NCI-H1694 treated with DMSO at 0.1 percent for 48 hours (cell line): Measurements from ENCODE around the gene SERGEF.
"Not testable (repeated sequence)": the region's sequence is repeated elsewhere in the genome, so short reads cannot be mapped to it uniquely, and the experiment has no call there.

Experiments used
- DNase-seq: peaks from one replicate; lab custom pipeline; 2025; lab: John Stamatoyannopoulos, UW

The SERGEF gene

DNA sequence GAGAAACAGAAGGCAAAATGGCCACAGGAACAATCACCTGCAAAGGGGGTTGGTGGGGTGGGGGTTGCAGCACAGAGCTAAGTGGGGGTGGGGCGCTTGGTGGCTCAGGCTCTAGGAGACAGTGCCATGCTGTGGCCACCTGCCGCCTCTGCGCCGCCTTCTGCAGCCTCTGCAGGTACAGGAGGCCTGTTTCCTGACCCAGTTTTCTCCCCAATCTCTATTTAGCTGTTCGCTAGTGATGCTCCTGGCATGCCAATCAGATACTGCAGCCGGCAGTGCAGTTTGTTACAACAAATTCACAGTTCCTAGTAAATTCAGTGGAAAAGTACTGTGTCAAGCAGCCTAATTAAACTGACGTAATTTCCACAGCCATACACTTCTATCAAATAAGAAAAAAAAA is 106.4 kb downstream of the SERGEF start:
- no peak for DNase-seq

- no peak for DNase-seq
These were observed 107.4 kb downstream of the SERGEF start for GRCh38 chr11:17905477-17905876.

GRCh38 chr11:17901481-17901880 is 111.4 kb downstream of the SERGEF start:
- no peak for DNase-seq

- no peak for DNase-seq
These were observed 114.1 kb downstream of the SERGEF start for GRCh38 chr11:17898782-17899181.

GRCh38 chr11:17898071-17898470 is 114.8 kb downstream of the SERGEF start:
- DNase-seq, result no peak

DNA sequence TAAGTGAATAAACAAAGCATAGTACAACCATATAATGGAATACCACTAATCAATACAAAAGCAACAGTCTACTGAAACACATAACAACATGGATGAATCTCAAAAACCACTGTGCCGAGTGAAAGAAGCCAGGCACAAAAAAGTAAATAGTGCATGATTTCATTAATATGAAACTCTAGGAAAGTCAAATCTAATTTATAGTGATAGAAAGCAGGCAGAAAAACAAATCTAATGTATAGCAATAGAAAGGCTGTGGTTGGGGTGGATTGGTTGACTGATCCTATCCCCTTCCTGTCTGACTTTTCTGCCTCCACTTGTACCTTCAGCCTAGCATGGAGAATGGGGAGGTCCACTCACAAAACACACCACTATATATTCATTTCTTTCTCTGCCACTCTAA is 115.4 kb downstream of the SERGEF start:
- no peak for DNase-seq

DNA sequence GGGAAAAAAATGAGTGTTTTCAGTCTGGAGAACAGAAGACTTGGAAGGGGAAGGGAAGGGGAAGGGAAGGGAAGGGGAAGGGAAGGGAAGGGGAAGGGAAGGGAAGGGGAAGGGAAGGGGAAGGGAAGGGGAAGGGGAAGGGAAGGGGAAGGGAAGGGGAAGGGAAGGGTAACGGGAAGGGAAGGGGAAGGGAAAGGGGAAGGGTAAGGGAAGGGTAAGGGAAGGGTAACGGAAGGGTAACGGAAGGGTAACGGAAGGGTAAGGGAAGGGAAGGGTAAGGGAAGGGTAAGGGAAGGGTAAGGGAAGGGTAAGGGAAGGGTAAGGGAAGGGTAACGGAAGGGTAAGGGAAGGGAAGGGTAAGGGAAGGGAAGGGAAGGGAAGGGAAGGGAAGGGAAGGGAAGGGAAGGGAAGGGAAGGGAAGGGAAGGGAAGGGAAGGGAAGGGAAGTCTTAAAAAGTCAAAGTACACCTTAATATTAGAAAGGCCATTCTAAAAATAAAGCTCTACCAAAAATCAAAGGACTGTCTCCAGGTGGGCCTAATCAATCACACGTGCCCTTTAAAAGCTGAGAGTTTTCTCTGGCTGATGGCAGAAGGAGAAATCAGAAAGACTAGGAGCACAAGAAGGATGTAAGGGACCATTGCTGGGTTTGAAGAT is 116.2 kb downstream of the SERGEF start:
- DNase-seq, result not testable (repeated sequence)

- peak; percentile 18 for DNase-seq
These were observed 117.8 kb downstream of the SERGEF start for GRCh38 chr11:17894929-17895658.

DNA sequence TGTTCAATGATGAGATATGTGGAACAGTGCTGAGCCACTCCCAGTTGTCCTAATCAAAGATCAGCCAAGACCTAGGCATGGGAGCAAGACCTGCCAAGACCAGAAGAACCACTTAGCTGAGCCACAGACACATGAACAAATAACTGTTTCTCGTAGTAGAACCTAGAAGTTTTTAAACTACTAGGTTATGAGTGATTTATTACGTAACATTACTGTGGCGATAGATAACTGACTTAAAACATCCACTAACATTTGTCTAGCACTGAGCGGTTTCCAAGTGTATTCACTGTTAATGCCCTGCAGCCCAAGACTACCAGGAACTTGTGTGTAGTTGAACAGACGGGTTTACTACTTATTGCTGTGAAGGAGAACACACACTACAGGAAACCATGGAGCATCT is 120.4 kb downstream of the SERGEF start:
- no peak for DNase-seq

DNA sequence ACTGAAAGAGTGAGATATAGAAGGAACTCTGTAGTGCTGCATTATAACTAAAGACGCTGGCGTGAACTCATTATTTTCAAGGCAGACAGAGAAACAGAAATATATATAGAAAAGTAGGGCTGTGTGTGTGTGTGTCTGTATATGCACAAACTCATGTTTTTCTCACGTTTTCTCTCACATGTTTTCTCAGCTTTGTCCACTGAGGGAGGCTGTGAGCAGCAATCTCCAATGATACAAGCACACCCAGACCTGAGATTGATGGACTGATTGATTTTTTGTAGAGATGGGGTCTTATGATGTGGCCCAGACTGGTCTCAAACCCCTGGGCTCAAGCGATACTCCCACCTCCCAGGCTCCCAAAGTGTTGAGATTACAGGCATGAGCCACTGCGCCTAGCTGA is 122.5 kb downstream of the SERGEF start:
- DNase-seq, result no peak

- no peak for DNase-seq
These were observed 125.1 kb downstream of the SERGEF start for GRCh38 chr11:17887779-17888178.

DNA sequence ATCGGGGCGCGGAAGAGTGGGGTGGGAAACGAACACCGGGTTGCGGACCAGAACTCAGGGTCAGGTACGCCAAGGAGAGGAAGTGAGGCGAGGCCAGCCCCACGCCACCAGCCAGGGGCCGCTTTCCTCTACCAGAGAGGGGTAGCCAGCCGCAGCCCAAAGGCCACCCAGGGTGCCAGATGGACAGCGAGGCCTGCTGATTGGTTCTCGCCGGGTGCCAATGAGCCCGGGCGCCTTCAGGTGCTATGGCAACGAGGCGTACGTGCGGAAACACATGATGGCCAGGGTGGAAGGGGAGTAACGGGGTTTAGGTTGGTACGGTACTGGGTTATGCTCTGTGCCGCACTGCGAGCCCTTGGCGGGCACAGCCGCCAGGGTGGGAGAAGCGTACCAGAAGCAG is 128.9 kb downstream of the SERGEF start:
- DNase-seq, result no peak

DNA sequence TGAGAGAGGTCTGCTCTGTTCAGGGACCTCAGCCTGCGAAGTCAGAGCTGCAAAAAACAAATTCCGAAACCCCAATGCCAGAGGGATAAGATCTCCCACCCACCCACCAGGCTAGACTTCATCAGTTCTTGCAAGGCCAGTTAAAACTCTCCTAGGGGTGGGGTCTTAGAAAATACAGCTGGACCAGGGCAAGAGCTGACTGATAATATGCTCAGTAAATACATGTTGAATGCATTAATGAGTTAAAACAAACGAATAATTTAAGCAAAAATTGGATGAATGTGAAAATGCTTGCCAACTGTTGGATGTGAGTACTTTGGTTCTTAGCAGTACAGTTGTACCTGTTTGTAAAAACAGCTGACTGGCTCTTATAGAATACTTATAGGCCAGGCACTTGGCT is 129.8 kb downstream of the SERGEF start:
- DNase-seq, result no peak

GRCh38 chr11:17878743-17879142 is 134.1 kb downstream of the SERGEF start:
- no peak for DNase-seq

GRCh38 chr11:17877886-17878285 is 135.0 kb downstream of the SERGEF start:
- no peak for DNase-seq

GRCh38 chr11:17876827-17877226 is 136.0 kb downstream of the SERGEF start:
- no peak for DNase-seq

GRCh38 chr11:17875891-17876290 is 137.0 kb downstream of the SERGEF start:
- no peak for DNase-seq

DNA sequence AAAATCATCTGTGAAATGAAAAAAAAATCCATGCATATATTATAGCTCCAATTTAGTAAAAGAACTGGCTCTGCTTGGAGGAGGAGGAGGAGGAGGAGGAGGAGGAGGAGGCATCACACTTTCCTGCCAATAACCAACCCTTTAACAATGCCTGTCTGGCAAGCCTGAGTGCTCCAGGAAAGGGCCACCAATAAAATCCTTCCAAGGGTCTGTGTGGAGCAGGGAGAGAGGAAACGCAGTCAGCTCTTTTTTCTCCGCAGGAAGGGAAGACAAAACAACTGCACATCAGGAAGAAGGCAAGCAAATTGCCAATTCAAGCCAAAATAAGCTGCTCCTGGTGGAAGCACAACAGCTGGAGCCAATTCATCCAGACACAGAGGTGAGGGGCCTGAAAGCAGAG is 139.3 kb downstream of the SERGEF start:
- no peak for DNase-seq

- DNase-seq, result not testable (repeated sequence)
These were observed 144.4 kb downstream of the SERGEF start for GRCh38 chr11:17868398-17868797.

GRCh38 chr11:17867341-17867740 is 145.5 kb downstream of the SERGEF start:
- no peak for DNase-seq

DNA sequence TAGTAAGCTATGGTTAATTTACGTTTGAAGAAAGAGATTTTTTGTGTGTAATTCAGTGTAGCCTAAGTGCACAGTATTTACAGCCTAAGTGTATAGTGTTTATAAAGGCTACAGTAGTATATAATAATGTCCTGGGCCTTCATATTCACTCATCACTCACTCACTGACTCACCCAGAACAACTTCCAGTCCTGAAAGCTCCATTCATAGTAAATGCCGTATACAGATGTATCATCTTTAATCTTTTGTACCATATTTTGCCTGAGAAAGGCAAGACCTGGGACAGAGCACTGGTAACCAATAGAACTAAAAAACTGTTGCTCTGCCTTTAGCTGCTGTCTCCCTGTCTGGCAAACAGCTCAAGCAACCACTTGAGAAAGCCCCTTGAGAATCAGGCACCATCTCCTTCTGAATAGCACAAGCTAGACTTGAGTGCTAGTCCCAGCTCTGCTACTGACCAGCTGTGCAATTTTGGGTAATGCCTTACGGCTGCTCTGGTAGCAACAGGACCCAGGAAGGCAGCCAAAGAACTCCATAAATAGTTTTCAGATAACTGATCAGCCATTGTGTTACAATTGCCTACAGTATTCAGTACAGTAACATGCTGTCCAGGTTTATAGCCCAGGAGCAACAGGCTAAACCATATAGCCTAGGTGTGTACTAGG is 146.9 kb downstream of the SERGEF start:
- DNase-seq, result no peak

DNA sequence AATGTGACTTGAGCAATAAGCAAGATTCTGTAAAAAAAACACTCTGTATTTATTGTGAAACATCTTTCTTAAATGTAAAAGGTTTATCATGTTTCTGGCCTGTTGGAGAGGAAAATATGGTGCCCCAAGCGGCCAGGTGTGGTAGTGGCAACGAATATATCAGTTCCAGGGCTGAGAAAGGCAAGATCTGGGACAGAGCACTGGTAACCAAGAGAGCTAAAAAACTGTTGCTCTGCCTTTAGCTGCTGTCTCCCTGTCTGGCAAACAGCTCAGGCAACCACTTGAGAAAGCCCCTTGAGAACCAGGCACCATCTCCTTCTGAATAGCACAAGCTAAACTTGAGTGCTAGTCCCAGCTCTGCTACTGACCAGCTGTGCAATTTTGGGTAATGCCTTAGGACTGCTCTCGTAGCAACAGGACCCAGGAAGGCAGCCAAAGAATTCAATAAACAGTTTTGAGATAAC is 148.3 kb downstream of the SERGEF start:
- DNase-seq, result no peak
